ENCODE results near the gene OR51L1. TPM values are rescaled to one million over a fixed set of nuclear protein-coding genes. Genes with fewer than 3 reads are reported as not detected.
"Not testable (repeated sequence)": the region's sequence is repeated elsewhere in the genome, so short reads cannot be mapped to it uniquely, and the experiment has no call there.

OR51L1 gene, protein sequence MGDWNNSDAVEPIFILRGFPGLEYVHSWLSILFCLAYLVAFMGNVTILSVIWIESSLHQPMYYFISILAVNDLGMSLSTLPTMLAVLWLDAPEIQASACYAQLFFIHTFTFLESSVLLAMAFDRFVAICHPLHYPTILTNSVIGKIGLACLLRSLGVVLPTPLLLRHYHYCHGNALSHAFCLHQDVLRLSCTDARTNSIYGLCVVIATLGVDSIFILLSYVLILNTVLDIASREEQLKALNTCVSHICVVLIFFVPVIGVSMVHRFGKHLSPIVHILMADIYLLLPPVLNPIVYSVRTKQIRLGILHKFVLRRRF
- not detected for total RNA-seq

DNA sequence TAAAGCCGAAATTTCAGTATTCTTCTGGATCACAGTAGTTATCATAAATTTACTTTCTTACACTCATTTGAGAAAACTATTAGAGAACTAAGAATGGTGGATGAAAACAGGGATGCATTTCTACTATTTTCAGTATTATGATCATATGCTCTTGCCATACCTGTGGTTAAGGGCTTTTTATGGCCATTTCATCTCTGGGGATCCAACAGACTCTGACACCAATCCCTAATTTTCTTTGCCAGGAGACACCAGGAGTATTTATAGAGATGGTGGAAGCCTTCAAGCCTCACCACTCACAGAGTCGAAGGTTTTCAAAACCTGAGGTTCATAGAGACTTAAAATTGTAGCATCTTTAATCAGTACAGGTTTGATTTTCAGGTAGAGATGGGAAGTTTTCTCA is at the start of gene OR51L1:
Gene OR51L1, plus strand, starts transcription at position 301 of the 400 bp plus-strand sequence. CDS start 4,132 bp downstream, outside the sequence.
- DNase-seq (ENCODE audit: low spot score in 2 of 2), result no peak
- 83 to 93% methylated on average over 2 of the region's 2 CpGs for WGBS, 2 donors
- TF ChIP-seq, protein P1, sequence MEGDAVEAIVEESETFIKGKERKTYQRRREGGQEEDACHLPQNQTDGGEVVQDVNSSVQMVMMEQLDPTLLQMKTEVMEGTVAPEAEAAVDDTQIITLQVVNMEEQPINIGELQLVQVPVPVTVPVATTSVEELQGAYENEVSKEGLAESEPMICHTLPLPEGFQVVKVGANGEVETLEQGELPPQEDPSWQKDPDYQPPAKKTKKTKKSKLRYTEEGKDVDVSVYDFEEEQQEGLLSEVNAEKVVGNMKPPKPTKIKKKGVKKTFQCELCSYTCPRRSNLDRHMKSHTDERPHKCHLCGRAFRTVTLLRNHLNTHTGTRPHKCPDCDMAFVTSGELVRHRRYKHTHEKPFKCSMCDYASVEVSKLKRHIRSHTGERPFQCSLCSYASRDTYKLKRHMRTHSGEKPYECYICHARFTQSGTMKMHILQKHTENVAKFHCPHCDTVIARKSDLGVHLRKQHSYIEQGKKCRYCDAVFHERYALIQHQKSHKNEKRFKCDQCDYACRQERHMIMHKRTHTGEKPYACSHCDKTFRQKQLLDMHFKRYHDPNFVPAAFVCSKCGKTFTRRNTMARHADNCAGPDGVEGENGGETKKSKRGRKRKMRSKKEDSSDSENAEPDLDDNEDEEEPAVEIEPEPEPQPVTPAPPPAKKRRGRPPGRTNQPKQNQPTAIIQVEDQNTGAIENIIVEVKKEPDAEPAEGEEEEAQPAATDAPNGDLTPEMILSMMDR (IDR thresholded peaks at IDR 0.05), result no peak
- TF ChIP-seq POLR2A (IDR thresholded peaks at IDR 0.05), result no peak
- intact Hi-C loops (cut with DNase I; ENCODE audit: low total_unique reads), result no loop called here
- H3K4me3 ChIP-seq (ENCODE audit: low read depth, poor library complexity, severe bottlenecking), result no peak within 1 kb of the TSS

DNA sequence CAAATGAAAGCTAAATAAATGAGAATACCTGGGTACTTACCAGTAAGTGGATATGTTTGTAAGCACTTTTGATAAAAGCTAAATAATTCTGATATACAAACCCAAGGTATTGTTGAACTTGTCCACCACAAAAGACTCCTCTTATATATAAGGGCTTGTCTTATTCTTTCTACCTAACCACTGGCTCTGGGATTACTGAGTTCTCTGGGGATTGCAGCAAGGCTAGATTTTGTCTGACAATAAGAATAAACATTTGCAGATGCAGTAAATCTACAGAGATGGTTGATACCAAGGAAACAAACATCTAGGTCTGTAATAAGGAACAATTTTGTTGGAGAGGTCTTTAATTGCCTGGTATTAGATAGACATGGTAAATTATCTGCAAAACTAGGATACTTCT is 47.1 kb upstream of the OR51L1 start, which contains the start of gene OR51A4:
Gene OR51A4, minus strand, starts transcription at position 101 of the 400 bp plus-strand sequence. CDS start 505 bp downstream, outside the sequence.
- TF ChIP-seq POLR2A (IDR thresholded peaks at IDR 0.05), result no peak
- TF ChIP-seq, protein P1 (IDR thresholded peaks at IDR 0.05), result no peak
- H3K4me3 ChIP-seq (ENCODE audit: low read depth, poor library complexity, severe bottlenecking), result no peak within 1 kb of the TSS
- intact Hi-C loops (cut with DNase I; ENCODE audit: low total_unique reads), result no loop called here
- no peak for DNase-seq (ENCODE audit: low spot score in 2 of 2)

DNA sequence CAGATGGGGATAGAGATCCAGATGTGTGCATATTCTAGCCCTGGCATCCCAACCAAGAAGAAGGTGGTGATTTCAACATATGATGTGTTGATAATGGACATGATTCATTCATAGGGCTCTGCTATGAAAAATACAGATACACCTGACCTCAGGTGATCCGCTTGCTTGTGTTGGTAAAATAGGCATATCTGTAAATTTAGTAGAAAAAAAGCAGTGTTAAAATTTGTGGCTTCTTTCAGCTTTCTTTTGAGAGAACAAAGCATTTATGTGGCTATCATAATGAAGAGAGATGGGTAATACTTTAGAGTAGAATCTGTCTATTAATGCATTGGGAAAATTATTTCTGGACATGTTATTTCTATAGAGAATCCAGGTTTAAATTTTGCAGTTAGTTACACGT is 39.0 kb upstream of the OR51L1 start, which contains the start of gene OR51A2:
Gene OR51A2, minus strand, starts transcription at position 101 of the 400 bp plus-strand sequence. Its CDS starts 0 bp downstream, at position 101.
- WGBS, 2 donors, result 63 to 69% methylated on average over 2 of the region's 2 CpGs
- DNase-seq (ENCODE audit: low spot score in 2 of 2); H3K4me3 ChIP-seq (ENCODE audit: low read depth, poor library complexity, severe bottlenecking); intact Hi-C loops (cut with DNase I; ENCODE audit: low total_unique reads): not testable (repeated sequence)

DNA sequence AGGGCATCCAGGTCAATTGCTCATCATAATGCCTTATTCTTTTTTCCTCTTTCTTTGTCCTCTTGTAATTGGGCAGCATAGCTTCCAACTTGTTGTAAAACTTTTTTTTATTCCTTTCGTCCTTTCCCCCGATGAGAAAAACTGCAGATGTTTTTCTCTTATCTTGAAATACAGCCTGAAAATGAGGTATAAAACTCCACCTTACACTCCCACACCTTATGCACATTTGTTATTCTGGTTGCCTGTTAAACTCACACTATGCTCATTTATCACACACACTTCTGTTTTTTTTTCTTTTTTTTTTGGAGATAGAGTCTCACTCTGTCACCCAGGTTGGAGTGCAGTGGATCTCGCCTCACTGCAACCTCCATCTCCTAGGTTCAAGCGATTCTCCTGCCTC is 37.3 kb upstream of the OR51L1 start:
- TF ChIP-seq, protein P1 (IDR thresholded peaks at IDR 0.05), result no peak
- TF ChIP-seq POLR2A (IDR thresholded peaks at IDR 0.05), result no peak
- DNase-seq (ENCODE audit: low spot score in 2 of 2), result no peak
- intact Hi-C loops (cut with DNase I; ENCODE audit: low total_unique reads), result no loop called here
- H3K4me3 ChIP-seq (ENCODE audit: low read depth, poor library complexity, severe bottlenecking), result no peak overlapping the region
- 89 to 92% methylated on average over 4 of the region's 4 CpGs for WGBS, 2 donors

DNA sequence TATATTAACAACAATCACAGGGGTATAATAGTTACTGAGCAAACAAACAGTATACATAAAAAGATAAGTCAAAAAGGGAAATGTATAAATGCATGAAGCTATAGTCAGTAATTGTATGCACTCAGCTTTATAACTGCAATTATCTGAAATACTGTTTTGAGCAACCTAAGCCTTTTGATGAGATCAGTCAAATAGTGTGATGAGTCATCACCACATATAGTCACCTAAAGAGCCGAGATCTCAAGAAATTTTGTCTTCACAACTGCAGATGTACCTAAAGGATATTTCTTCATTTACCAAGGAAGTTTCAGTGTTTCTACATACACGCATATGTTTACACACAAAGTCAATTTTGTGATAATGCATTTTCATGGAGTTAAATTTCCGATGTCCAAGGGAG is 33.8 kb upstream of the OR51L1 start:
- no peak for TF ChIP-seq POLR2A (IDR thresholded peaks at IDR 0.05)
- TF ChIP-seq, protein P1 (IDR thresholded peaks at IDR 0.05), result no peak
- WGBS, 2 donors, result 82 to 89% methylated on average over 3 of the region's 3 CpGs

DNA sequence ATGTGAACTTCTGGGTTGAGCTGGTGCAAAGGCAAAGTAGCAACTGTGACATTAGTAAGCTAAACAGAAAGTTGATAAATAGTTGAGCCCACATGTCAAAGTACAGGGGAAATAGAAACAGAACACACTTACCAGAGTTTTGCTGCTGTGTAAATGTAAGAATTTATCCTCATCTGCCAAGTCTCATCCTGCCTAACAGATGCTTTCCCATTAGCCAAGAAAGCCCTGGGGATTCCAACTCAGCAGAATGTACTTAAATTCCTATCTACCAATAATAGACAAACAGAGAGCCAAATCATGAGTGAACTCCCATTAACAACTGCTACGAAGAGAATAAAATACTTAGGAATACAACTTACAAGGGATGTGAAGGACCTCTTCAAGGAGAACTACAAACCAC is 31.8 kb upstream of the OR51L1 start:
- no peak for TF ChIP-seq POLR2A (IDR thresholded peaks at IDR 0.05)
- TF ChIP-seq, protein P1 (IDR thresholded peaks at IDR 0.05), result no peak
- WGBS, 2 donors, result 53 to 77% methylated on average over 1 of the region's 1 CpG
- no peak overlapping the region for H3K4me3 ChIP-seq (ENCODE audit: low read depth, poor library complexity, severe bottlenecking)
- no peak for DNase-seq (ENCODE audit: low spot score in 2 of 2)
- intact Hi-C loops (cut with DNase I; ENCODE audit: low total_unique reads), result no loop called here

More for the DNA sequence above, 33.8 kb upstream of the OR51L1 start:
- H3K4me3 ChIP-seq (ENCODE audit: low read depth, poor library complexity, severe bottlenecking), result no peak overlapping the region
- intact Hi-C loops (cut with DNase I; ENCODE audit: low total_unique reads), result no loop called here
- no peak for DNase-seq (ENCODE audit: low spot score in 2 of 2)
